CD14-positive monocyte (primary cell): ENCODE data around the gene KLHL40. TPM values are rescaled to one million over a fixed set of nuclear protein-coding genes. Genes with fewer than 3 reads are reported as not detected.

Experiments
- DNase-seq, 3 donors: peaks; one replicate each; pipeline ENCODE4 v3.0.0-alpha.2; 2011 to 2022
- H2AFZ ChIP-seq: 2 replicates; pipeline ENCODE4 v1.6.0; 2012; ENCODE audit warnings: mild to moderate bottlenecking, low read depth, low read length, inconsistent platforms; ENCODE audit not compliant: insufficient read depth, poor library complexity, severe bottlenecking
- H3K27ac ChIP-seq, 2 donors: 1 replicate in 1 of 2; 2 replicates in 1 of 2; pipeline ENCODE4 v1.5.1; 2012 to 2013; ENCODE audit warnings: low read length in 2 of 2, control low read depth in 1 of 2, inconsistent platforms in 1 of 2, low read depth in 1 of 2, mild to moderate bottlenecking in 1 of 2
- H3K27me3 ChIP-seq, 2 donors: one replicate each; pipeline versions ENCODE4 v1.6.0 to v1.6.1; 2011 to 2013; ENCODE audit warnings: low read length in 2 of 2; ENCODE audit not compliant: control insufficient read depth in 2 of 2, insufficient read depth in 2 of 2
- H3K36me3 ChIP-seq, 2 donors: replicated peaks in 1 of 2; 1 replicate in 1 of 2; 2 replicates in 1 of 2; pipeline versions ENCODE4 v1.5.1 to v1.6.1; 2012 to 2013; ENCODE audit warnings: low read length in 2 of 2, control low read depth in 1 of 2, inconsistent platforms in 1 of 2, mild to moderate bottlenecking in 1 of 2; ENCODE audit not compliant: insufficient read depth in 2 of 2, control insufficient read depth in 1 of 2
- H3K4me1 ChIP-seq, 2 donors: 1 replicate in 1 of 2; 2 replicates in 1 of 2; pipeline versions ENCODE4 v1.5.1 to v1.6.1; 2012 to 2013; ENCODE audit warnings: low read length in 2 of 2, control low read depth in 1 of 2, inconsistent platforms in 1 of 2, mild to moderate bottlenecking in 1 of 2, moderate library complexity in 1 of 2; ENCODE audit not compliant: insufficient read depth in 2 of 2, control insufficient read depth in 1 of 2
- H3K4me2 ChIP-seq: replicated peaks from 2 replicates; pipeline ENCODE3; 2012; ENCODE audit warnings: low read length, moderate library complexity, mild to moderate bottlenecking; ENCODE audit not compliant: poor library complexity, severe bottlenecking; ENCODE audit errors: extremely low read depth
- H3K4me3 ChIP-seq, 3 experiments: fragments of 200-600 bp in 1 of 3; sonication (generic) in 1 of 3; replicated peaks in 1 of 3; 1 replicate in 2 of 3; 2 replicates in 1 of 3; pipeline ENCODE4 v1.5.1; 2011 to 2013; ENCODE audit warnings: low read length in 3 of 3, mild to moderate bottlenecking in 3 of 3, control low read depth in 2 of 3, low read depth in 2 of 3, inconsistent platforms in 1 of 3, moderate library complexity in 1 of 3
- H3K79me2 ChIP-seq: 2 replicates; pipeline ENCODE4 v1.6.0; 2012; ENCODE audit warnings: mild to moderate bottlenecking, control low read depth, inconsistent platforms, low read length, moderate library complexity; ENCODE audit not compliant: insufficient read depth
- H3K9ac ChIP-seq: 2 replicates; pipeline ENCODE4 v1.6.0; 2017; ENCODE audit warnings: low read length, mild to moderate bottlenecking; ENCODE audit not compliant: insufficient read depth, poor library complexity, severe bottlenecking
- H3K9me3 ChIP-seq, 2 donors: replicated peaks in 1 of 2; 1 replicate in 1 of 2; 2 replicates in 1 of 2; pipeline versions ENCODE4 v1.5.1 to v1.6.1; 2012 to 2013; ENCODE audit warnings: low read length in 2 of 2, control low read depth in 1 of 2; ENCODE audit not compliant: control insufficient read depth in 1 of 2, insufficient read depth in 1 of 2
- H4K20me1 ChIP-seq: 2 replicates; pipeline ENCODE4 v1.6.0; 2012; ENCODE audit warnings: mild to moderate bottlenecking, low read length, control low read depth, moderate library complexity; ENCODE audit not compliant: insufficient read depth
- H3K27ac Mint-ChIP-seq, 7 donors: one replicate each; pipeline ENCODE4 v1.8.0; 2020; ENCODE audit warnings: mild to moderate bottlenecking in 7 of 7, mixed read lengths in 7 of 7, moderate library complexity in 6 of 7, inconsistent platforms in 2 of 7
- H3K27me3 Mint-ChIP-seq, 3 donors: one replicate each; pipeline ENCODE4 v1.8.0; 2021 to 2022; ENCODE audit warnings: low read depth in 3 of 3, mild to moderate bottlenecking in 3 of 3, mixed read lengths in 3 of 3, moderate library complexity in 3 of 3, inconsistent platforms in 1 of 3
- H3K36me3 Mint-ChIP-seq, 2 donors: one replicate each; pipeline ENCODE4 v1.8.0; 2020; ENCODE audit warnings: mixed read lengths in 2 of 2, inconsistent platforms in 1 of 2, mild to moderate bottlenecking in 1 of 2
- H3K4me1 Mint-ChIP-seq: one replicate; pipeline ENCODE4 v1.8.0; 2020; ENCODE audit warnings: mild to moderate bottlenecking, mixed read lengths
- H3K4me3 Mint-ChIP-seq, 2 donors: one replicate each; pipeline ENCODE4 v1.8.0; 2020; ENCODE audit warnings: mild to moderate bottlenecking in 2 of 2, mixed read lengths in 2 of 2, moderate library complexity in 1 of 2
- H3K9me3 Mint-ChIP-seq, 7 donors: one replicate each; pipeline ENCODE4 v1.8.0; 2020 to 2022; ENCODE audit warnings: mixed read lengths in 7 of 7, mild to moderate bottlenecking in 6 of 7, moderate library complexity in 6 of 7, inconsistent platforms in 2 of 7
- whole genome bisulfite sequencing: methylation state at CpG from one replicate; pipeline ENCODE4 v1.1.5; 2013; ENCODE audit warnings: missing lambda C conversion rate; ENCODE audit not compliant: insufficient coverage; 5-methylcytosine and 5-hydroxymethylcytosine counted together
- intact Hi-C, 2 donors: fragments of 100-400 bp; cut with micrococcal nuclease; formaldehyde crosslinking; loops; one replicate each; pipeline versions ENCODE4 v1.15.0 to v1.15.1; 2023
- polyA plus RNA-seq, 3 donors: library from polyadenylated mRNA; depleted of rRNA in 1 of 3; unstranded in 2 of 3; stranded (reverse) in 1 of 3; fragments of 300-500 nt in 2 of 3; fragments of >200 nt in 1 of 3; fragmentation: Illumina TruSeq in 2 of 3; gene quantifications; 1 replicate in 2 of 3; 2 replicates in 1 of 3; pipeline ENCODE4 v1.2.3, GENCODE V29; 2012 to 2021
- TF ChIP-seq, protein P1 (sequence below): fragments of 200-600 bp; IDR thresholded peaks from one replicate; pipeline ENCODE4 v1.8.0; 2022; ENCODE audit warnings: antibody characterized with exemption, mild to moderate bottlenecking

Gene KLHL40
- polyA plus RNA-seq, 3 donors, result not detected

DNA sequence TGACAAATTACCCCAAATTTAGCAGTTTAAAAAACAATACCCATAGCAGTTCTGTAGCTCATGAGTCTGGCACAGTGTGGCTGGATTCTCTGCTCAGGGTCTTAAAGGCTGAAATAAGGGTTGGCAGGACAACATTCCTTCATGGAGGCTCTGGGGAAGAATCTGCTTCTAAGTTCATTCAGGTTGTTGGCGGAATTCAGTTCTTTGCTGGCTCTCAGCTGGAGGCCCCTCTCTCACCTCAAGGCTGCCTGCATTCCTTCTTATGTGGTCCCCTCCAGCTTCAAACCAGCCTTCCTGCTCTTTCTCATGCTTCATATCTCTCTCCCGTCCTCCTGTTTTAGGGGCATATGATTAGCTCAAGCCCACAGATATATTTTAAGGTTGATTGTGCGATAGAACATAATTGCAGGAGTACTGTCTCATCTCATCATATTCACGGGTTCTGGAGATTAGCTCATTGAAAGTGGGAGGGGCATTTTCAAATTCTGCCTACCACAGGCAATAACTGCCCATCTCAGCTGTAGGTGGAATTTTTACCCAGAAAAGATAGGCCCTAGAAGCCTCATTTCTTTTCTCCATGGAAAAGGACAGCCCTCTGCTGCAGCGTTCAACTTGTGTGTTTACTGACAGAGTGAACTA is 37.4 kb upstream of the KLHL40 start:
- no peak overlapping the region for H3K4me2 ChIP-seq
- no peak overlapping the region for H3K9ac ChIP-seq
- Mint-ChIP-seq H3K36me3 (peaks cover 56 to 70% of the 10 kb centered on the region in 2 donors), H3K27ac (peak overlapping the region; percentile 31 to 61 (median 39)), H3K4me1 (peaks cover 44% of the 10 kb centered on the region), H3K4me3 (no peak overlapping the region), H3K27me3 (peaks cover 0 to 2% (median 0%) of the 10 kb centered on the region in 3 donors), H3K9me3 (no peaks in the 10 kb centered on the region)
- no peaks in the 10 kb centered on the region for H3K9me3 ChIP-seq
- WGBS, result no CpG with 5 or more reads among the region's 5 CpGs
- peaks cover 98% of the 10 kb centered on the region for H4K20me1 ChIP-seq
- H3K36me3 ChIP-seq, result peaks cover 52 to 87% of the 10 kb centered on the region in 2 donors
- H3K4me3 ChIP-seq, result no peak overlapping the region
- peaks cover 99% of the 10 kb centered on the region for H3K79me2 ChIP-seq
- peak overlapping the region in 1 of 2 donors; percentile 46 for H3K27ac ChIP-seq
- H3K27me3 ChIP-seq, result no peaks in the 10 kb centered on the region
- H3K4me1 ChIP-seq, result peaks cover 25 to 30% of the 10 kb centered on the region in 2 donors
- TF ChIP-seq, protein P1, sequence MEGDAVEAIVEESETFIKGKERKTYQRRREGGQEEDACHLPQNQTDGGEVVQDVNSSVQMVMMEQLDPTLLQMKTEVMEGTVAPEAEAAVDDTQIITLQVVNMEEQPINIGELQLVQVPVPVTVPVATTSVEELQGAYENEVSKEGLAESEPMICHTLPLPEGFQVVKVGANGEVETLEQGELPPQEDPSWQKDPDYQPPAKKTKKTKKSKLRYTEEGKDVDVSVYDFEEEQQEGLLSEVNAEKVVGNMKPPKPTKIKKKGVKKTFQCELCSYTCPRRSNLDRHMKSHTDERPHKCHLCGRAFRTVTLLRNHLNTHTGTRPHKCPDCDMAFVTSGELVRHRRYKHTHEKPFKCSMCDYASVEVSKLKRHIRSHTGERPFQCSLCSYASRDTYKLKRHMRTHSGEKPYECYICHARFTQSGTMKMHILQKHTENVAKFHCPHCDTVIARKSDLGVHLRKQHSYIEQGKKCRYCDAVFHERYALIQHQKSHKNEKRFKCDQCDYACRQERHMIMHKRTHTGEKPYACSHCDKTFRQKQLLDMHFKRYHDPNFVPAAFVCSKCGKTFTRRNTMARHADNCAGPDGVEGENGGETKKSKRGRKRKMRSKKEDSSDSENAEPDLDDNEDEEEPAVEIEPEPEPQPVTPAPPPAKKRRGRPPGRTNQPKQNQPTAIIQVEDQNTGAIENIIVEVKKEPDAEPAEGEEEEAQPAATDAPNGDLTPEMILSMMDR, result no peak
- no peak for DNase-seq
- H2AFZ ChIP-seq, result no peak overlapping the region
- intact Hi-C loops, result no loop called here

DNA sequence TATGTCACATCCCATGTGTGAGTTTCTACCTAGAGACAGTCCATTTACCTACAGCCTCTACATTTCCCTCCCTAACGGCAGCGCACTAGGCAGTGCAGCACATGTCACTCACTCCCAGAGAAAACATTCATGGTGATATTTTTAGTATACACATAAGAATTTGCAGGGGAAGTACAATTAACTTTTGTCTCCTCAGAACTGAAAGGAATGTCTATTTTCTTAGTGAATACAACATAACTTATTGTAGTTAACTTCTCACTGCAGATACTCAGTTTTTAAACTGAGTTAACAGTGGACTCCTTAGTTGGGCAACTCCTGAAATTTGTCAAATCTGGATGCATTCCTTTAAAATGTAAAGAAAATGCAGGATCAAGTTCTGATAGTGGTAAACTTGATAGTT is 36.3 kb upstream of the KLHL40 start:
- H4K20me1 ChIP-seq, result peaks cover 87% of the 10 kb centered on the region
- intact Hi-C loops, result no loop called here
- no peak overlapping the region for H3K4me2 ChIP-seq
- no peaks in the 10 kb centered on the region for H3K27me3 ChIP-seq
- Mint-ChIP-seq H3K4me3 (no peak overlapping the region), H3K4me1 (peaks cover 52% of the 10 kb centered on the region), H3K27ac (peak overlapping the region in 4 of 7 donors; percentile 12 to 77 (median 58)), H3K36me3 (peaks cover 45 to 59% of the 10 kb centered on the region in 2 donors), H3K9me3 (no peaks in the 10 kb centered on the region), H3K27me3 (peaks cover 0 to 2% (median 0%) of the 10 kb centered on the region in 3 donors)
- no peak overlapping the region for H2AFZ ChIP-seq
- H3K36me3 ChIP-seq, result peaks cover 41 to 76% of the 10 kb centered on the region in 2 donors
- H3K4me3 ChIP-seq, result no peak overlapping the region
- WGBS, result no CpG with 5 or more reads among the region's 2 CpGs
- H3K79me2 ChIP-seq, result peaks cover 99% of the 10 kb centered on the region
- H3K27ac ChIP-seq, result peak overlapping the region in 1 of 2 donors; percentile 24
- peaks cover 34 to 40% of the 10 kb centered on the region in 2 donors for H3K4me1 ChIP-seq
- TF ChIP-seq, protein P1, result no peak
- H3K9ac ChIP-seq, result no peak overlapping the region
- no peak for DNase-seq
- H3K9me3 ChIP-seq, result no peaks in the 10 kb centered on the region
